HG02884 (cell line): Measurements from ENCODE around the gene PRIM2.
"Not testable (repeated sequence)": the region's sequence is repeated elsewhere in the genome, so short reads cannot be mapped to it uniquely, and the experiment has no call there.

Source experiments
- ATAC-seq: cut with Tn5 transposase; IDR thresholded peaks from one replicate; pipeline ENCODE4 v1.9.1; 2021; ENCODE audit warnings: mild to moderate bottlenecking, moderate library complexity; ENCODE audit not compliant: unreplicated experiment

Gene PRIM2

DNA sequence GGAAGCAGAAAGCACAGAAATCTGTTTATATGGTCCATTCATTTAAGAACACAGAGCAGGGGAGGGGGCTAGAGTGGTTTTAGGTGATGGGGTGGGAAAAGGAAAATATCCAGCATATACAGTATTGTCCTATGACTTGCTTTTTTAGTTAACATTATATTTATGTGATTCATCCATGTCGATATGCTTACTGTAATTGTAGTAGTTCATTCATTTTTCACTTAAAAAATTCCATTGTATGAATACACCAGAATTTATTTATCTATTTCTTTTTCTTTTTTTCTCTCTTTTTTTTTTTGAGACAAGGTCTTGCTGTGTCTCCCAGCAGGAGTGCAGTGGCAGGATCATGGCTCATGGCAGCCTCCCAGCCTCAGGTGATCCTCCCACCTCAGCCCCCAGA is 9.6 kb upstream of the PRIM2 start:
- no peak for ATAC-seq

GRCh38 chr6:57308755-57309154 is 8.7 kb upstream of the PRIM2 start:
- not testable (repeated sequence) for ATAC-seq

DNA sequence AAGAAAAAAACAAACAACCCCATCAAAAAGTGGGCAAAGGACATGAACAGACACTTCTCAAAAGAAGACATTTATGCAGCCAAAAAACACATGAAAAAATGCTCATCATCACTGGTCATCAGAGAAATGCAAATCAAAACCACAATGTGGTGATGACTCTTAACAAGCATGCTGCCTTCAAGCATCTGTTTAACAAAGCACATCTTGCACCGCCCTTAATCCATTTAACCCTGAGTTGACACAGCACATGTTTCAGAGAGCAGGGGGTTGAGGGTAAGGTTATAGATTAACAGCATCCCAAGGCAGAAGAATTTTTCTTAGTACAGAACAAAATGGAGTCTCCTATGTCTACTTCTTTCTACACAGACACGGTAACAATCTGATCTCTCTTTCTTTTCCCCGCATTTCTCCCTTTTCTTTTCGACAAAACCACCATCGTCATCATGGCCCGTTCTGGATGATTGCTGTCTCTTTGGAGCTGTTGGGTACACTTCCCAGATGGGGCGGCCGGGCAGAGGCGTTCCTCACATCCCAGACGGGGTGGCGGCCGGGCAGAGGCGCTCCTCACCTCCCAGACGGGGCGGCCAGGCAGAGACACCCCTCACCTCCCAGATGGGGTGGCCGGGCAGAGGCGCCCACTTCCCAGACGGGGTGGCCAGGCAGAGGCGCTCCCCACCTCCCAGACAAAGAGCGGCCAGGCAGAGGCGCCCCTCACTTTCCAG is 7.2 kb upstream of the PRIM2 start:
- ATAC-seq: not testable (repeated sequence)

DNA sequence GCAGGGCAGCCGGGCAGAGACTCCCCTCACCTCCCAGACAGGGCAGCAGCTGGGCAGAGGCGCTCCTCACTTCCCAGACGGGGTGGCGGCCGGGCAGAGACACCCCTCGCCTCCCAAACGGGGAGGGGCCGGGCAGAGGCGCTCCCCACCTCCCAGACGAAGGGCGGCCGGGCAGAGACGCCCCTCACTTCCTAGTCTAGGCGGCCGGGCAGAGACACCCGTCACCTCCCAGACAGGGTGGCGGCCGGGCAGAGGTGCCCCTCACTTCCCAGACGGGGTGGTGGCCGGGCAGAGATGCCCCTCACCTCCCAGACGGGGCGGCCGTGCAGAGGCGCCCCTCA is 6.6 kb upstream of the PRIM2 start:
- no peak for ATAC-seq

DNA sequence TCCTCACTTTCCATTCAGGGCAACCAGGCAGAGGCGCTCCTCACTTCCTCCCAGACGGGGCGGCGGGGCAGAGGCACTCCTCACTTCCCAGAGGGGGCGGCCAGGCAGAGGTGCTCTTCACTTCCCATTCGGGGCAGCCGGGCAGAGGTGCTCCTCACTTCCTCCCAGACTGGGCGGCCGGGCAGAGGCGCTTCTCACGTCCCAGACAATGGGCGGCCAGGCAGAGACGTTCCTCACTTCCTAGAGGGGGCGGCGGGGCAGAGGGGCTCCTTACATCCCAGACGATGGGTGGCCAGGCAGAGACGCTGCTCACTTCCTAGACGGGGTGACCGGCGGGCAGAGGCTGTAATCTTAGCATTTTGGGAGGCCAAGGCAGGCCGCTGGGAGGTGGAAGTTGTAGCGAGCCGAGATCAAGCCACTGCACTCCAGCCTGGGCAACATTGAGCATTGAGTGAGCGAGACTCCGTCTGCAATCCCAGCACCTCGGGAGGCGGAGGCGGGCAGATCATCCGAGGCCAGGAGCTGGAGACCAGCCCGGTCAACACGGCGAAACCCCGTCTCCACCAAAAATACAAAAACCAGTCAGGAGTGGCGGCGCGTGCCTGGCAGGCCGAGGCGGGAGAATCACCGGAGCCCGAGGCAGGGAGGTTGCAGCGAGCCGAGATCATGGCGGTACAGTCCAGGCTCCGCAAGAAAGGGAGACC is 6.0 kb upstream of the PRIM2 start:
- ATAC-seq: not testable (repeated sequence)

GRCh38 chr6:57312004-57312345 is 5.5 kb upstream of the PRIM2 start:
- no peak for ATAC-seq

DNA sequence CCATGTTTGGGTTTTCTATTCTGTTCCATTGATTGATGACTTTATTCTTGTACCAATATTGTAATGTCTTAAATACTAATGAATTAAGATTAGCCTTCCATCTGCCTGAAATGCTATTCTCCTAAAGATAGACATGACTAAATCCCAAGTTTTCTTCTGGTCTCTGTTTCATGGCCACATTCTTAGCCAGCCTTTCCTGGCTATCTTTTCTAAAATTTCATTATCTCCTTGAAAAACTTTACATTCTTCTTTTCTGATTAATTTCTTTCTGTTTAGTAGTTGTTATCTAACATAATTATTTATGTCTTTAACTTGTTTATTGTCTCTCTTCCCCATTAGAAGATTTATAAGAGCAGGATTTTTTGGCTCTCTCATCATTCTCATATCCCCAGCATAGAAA is 4.4 kb upstream of the PRIM2 start:
- ATAC-seq: no peak

- no peak for ATAC-seq
Measured at GRCh38 chr6:57313711-57314471, 3.5 kb upstream of the PRIM2 start.

- ATAC-seq: no peak
Measured at GRCh38 chr6:57315111-57315510, 2.3 kb upstream of the PRIM2 start.

GRCh38 chr6:57315851-57316250 is 1.6 kb upstream of the PRIM2 start:
- no peak for ATAC-seq

- peak; percentile 96 for ATAC-seq
Measured at GRCh38 chr6:57316581-57317059, 810 bp upstream of the PRIM2 start.

DNA sequence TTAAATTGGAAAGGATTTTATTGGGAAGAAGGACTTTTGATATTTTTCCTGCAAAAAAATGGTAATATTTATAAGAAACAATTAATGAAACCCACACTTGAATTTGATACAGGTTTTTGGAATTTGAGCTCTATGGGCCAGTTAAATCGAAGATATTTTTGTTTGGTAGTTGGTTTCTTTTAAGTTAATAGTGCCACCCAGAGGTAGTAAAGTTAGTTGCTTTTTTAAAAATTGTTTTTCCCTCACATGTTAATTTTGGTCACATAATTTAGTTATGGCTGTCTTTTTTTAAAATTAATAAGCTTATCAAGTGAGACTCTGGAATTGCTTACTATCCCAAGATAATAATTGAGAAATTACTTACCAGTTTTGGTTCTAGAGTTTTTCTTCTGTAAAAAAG is 7.1 kb downstream of the PRIM2 start:
- ATAC-seq: no peak

DNA sequence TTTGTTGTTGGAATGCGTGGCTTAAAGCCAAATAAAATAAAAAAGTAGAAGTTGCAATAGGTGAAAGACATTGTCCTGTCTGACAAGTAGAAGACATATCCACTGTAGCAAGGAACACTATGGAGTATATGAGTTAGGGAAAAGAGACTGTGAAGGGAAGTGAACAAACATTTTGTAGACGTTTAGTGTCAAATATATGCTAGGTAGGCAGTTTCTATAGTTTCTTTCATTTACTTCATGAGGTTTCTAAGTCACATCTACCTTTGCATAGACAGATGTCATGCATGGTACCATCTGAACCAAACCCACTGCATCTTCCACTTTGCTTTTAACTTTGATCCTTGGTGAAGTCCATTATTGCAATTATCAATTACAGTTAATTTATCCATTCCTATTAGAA is 9.9 kb downstream of the PRIM2 start:
- no peak for ATAC-seq

DNA sequence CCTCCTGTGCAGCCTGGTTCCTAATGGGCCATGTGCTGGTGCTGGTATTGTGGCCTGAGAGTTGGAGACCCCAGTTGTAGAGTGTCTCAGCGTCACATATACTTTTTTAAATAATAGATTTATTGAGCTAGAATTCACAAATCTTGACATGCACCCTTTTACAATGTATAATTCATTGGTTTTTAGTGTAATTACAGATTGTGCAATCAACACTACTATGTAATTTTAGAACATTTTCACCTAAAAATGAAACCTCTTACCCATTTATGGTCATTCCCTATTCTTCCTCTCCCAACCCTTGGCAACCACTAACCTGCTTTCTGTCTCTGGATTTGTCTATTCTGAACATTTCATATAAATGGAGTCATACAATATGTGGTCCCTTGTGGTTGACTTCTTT is 10.6 kb downstream of the PRIM2 start:
- no peak for ATAC-seq

GRCh38 chr6:57329933-57330332 is 12.5 kb downstream of the PRIM2 start:
- ATAC-seq: no peak

GRCh38 chr6:57342148-57342669 is 24.8 kb downstream of the PRIM2 start:
- no peak for ATAC-seq

DNA sequence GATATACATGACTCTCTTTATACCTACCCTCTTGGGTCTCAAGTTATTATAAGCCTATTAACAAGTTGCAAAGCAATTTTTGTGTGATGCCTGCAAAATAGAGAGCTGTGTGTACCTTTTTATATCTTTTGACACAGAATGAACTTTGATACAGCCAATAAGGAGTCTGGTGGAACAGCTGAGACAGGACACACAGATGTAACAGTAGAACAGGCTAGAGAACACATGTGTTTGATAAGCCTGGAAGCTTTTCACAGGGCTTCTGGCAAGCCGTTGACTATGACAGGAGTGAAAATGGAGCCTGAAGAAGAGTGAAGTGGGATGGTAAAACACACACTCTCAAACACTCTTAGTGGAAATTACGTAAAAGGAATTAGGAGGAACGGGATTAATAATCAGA is 25.9 kb downstream of the PRIM2 start:
- ATAC-seq: not testable (repeated sequence)

DNA sequence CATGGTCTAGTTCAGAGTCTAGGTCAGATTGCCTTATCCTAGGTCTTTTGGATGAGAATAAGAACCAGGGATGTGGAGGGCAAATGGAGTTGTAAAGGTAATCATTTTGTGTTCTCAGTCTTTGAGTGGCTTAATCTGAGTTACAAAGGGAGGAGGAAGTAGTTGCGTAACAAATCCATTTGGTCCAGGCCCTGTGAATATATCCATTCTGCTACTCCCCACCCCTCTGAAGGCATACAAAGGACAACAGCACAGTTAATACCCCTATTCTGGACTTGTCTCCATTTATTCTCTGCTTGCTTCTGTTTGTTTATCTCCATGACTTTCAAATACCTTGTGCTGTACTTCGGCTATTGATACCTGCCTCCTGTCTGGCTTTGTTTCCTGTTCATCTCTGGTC is 29.3 kb downstream of the PRIM2 start:
- not testable (repeated sequence) for ATAC-seq

GRCh38 chr6:57347597-57347996 is 30.2 kb downstream of the PRIM2 start:
- not testable (repeated sequence) for ATAC-seq

DNA sequence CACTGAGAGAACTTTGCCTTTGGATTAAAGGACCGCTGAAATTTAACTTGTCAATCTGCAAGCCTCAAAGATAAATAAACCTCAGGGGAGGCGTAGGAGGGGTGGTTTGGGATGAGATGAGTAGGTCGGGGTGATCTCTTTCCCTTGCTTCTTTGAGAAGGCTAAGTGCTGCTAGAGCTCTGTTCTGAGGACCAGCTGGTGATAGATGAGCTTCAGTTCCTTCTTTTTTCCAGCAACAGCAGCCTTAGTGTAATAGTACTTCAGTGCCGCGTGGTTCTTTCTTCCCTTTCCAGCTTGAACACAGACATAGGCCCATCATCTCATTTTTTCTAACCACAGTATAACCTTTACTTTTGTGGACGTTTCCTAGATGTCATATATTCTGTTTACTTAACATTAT is 33.0 kb downstream of the PRIM2 start:
- peak; percentile 88 for ATAC-seq

- not testable (repeated sequence) for ATAC-seq
Measured at GRCh38 chr6:57352596-57352995, 35.2 kb downstream of the PRIM2 start.

GRCh38 chr6:57358319-57358718 is 40.9 kb downstream of the PRIM2 start:
- not testable (repeated sequence) for ATAC-seq
